NCI-H187 treated with DMSO at 0.1 percent for 48 hours (cell line): ENCODE results near the gene FAM229B.
"Not testable (repeated sequence)": the region's sequence is repeated elsewhere in the genome, so short reads cannot be mapped to it uniquely, and the experiment has no call there.

Experiments
- DNase-seq: peaks from one replicate; lab custom pipeline; 2025; lab: John Stamatoyannopoulos, UW

Gene FAM229B

DNA sequence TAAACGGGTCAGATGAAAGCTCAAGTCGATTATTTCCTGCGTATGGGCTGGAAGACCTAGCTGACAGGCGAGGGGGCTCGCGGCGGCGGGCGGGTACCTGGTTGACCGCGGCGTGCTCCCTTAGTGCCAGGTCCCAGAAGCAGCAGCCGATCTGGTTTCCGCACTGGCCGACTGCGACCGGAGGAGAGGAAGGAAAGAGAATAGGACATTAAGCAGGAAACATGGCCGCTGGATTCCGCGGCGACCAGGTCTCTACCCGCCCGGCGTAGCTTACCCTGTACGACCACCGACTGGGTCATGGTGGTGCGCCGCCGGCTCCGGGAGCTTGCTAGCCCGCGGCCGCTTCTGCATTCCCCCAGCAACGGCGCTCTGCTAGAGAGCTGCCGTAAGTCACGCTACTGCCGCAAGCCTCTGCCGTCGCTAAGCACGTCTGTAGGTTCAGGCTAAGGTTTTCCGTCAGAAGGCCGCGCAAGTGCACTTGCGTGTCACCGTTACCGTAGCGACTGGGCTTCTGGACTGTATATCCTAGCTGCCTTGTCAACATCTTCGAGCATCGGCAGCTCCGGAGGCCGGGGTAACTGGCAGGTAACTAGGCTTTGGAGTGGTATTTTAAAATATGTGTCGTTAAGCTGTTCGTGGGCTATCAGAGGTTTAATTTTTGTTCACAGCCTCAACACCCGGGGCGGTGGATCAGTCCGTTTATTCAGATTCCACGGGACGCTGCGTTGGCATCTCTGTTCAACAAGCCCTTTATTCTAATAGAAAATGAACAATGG, at the start of gene FAM229B, which contains the start of gene TUBE1:
Gene FAM229B (plus strand): TSS at position 456 of the 776 bp plus-strand sequence. CDS start 11,693 bp downstream, outside the sequence.
Gene TUBE1 (minus strand): TSS at position 347 of the 776 bp plus-strand sequence. CDS start 48 bp downstream, at position 299.
- peak; percentile 86 for DNase-seq

DNA sequence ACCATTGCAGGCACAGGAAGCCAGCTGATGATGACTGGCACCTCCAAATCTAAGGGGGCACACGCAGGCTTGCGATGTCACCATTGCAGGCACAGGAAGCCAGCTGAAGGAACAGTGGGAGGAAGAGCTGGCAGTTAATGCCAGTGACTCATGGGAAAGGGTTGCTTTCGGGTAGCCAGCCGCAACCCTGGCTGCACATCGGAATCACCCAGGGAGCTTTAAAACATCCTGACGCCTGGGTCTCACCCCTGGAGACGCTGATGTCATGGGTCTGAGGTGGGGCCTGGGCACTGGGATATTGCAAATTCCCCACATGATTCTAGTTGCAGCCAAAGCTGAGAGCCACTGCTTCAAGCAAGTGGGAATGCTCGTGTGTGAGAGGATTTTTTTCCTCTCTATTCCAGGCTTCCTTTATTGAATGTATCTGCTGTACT, 49.6 kb upstream of the FAM229B start:
- DNase-seq, result no peak

- DNase-seq, result no peak
Measured at GRCh38 chr6:112038268-112038667, 49.1 kb upstream of the FAM229B start.

DNA sequence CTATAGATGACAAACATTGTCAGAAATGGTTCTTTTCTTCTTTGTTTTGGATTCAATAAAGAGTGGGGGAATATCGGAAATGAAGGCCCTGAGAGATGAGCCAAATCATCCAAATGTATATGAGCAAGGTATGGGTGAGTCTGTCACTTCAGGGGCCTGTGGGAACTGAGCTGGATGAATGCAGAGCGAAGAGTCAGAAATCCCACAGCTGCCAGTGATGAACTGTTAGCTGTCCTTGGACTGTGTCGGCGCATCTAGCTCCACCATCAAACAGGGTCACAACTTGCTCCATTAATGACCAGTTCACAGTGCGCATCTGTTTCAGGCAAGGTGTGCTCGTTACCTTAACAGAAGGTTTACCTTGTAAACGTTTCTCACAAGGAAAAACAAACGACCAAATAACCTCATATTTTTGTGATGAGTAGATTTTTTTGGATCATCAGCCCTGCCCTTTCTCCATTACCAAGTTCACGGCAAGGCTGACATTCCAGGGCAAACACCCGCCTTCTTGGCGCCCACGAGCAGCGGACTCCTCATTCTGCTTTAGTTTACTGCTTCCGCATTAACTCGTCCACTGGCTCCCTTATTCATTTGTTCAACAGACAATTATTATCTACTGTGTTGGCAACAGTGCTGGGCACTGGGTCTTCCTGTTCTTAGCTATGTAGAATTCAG, 48.5 kb upstream of the FAM229B start:
- no peak for DNase-seq

DNA sequence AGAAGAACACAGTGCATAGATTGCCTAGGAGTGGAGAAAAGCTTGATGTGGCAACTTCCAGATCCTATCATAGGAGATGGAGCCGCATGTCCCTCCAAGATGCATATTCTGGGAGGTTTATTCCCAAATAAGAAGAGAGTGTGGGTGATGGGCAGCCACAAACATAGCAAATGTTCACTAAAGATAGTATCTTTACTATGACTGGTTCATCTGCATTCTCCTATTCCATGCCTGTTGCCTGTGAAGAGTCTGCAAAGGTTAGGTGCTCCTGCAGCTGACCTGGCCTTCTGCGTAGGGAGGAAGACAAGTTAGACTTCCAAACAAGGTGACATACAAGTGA, 48.0 kb upstream of the FAM229B start:
- no peak for DNase-seq

DNA sequence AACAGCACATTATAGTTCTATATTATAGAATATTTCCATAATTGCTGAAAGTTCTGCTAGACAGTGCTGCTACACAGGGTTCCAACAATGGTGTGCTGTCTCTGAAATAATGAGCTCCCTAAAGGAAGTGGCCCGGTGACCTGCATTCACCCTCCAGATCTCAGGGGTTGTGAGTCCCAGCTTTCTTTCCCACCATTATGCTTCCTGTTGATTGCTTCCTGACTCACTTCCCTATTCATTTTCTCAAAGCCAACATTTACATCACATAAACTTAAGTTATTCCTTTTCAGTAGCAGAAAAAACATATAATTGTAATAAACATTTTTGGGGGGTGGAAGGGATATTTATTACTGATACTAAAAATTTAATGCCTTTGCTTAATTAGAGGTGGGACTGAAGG, 46.4 kb upstream of the FAM229B start:
- no peak for DNase-seq

DNA sequence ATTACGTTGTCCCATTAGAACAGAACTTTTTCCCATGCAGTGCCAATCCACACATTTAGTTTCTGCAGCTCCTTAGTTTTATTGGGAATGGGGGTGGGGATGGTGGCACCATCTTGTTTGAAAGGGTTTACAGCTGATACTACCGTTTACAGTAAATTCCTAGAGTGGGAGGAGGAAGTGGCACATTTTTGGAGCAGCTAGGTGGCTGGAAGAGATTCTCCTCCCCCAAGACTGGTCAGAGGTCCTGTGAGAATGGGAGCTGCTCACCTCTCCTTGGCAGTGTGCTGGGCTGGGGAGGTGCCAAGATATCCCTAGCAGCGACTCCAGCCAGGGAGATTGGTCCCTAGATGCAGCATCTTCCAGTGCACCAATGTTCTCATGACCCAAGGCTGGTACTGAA, 45.9 kb upstream of the FAM229B start:
- no peak for DNase-seq

GRCh38 chr6:112043032-112044007, 44.1 kb upstream of the FAM229B start:
- DNase-seq, result peak; percentile 59

GRCh38 chr6:112044196-112044595, 43.2 kb upstream of the FAM229B start:
- DNase-seq, result no peak

- DNase-seq, result no peak
Measured at GRCh38 chr6:112044856-112045255, 42.5 kb upstream of the FAM229B start.

GRCh38 chr6:112047523-112047922, 39.9 kb upstream of the FAM229B start:
- DNase-seq, result not testable (repeated sequence)

DNA sequence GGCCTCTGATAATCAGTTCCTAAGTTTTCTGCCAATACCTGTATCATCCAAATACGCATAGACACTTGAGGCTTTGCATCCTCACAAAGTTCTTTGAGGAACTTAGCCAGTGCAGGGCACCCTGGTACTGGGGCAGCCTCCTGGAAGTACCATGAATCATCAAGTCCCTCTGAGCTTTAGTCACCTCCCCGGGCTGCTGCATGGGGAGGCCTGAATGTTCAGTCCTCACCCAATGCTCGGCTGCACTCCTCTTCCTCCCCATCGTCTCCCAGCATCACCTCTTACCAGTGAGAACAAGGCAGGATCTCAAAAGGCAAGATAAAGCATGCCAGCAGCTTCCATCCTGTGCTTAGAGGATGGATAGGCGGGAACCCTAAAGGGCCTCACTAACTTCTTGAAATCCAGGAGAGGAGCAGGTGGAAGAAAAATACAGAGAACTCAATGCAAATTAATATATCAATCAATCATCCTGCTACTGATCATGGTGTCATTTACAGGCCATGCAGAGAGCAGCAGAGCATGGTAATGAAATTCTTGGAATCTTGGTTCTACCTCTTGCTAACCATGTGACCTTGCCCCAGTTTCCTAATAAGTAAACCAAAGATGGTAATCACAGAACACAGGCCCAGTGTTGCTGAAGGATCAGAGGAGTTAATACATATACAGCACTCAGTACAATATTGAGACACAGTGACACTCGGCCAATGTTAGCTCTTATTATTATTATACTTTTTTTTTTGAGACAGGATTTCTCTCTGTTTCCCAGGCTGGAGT, 38.2 kb upstream of the FAM229B start:
- no peak for DNase-seq

DNA sequence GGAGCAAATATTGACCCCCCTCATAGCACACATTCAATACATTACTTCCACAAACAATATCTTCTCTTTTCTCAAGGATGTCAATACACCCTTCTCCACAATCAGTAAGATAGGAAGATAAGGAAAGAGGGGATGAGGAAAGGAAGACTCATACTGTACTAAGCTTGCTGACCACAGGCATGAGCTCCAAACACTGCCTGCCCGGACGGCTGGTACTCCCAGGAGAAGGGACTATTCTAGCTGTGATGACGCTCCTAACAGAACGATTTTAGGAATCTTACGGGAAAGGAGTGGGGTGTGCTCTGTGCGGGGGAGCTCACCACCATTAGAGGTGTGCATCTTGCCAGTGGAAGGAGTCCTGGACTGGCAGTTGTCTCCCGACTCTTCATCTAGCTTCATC, 37.4 kb upstream of the FAM229B start:
- DNase-seq, result no peak

- no peak for DNase-seq
Measured at GRCh38 chr6:112050429-112050828, 37.0 kb upstream of the FAM229B start.

- not testable (repeated sequence) for DNase-seq
Measured at GRCh38 chr6:112051251-112051740, 36.1 kb upstream of the FAM229B start.

DNA sequence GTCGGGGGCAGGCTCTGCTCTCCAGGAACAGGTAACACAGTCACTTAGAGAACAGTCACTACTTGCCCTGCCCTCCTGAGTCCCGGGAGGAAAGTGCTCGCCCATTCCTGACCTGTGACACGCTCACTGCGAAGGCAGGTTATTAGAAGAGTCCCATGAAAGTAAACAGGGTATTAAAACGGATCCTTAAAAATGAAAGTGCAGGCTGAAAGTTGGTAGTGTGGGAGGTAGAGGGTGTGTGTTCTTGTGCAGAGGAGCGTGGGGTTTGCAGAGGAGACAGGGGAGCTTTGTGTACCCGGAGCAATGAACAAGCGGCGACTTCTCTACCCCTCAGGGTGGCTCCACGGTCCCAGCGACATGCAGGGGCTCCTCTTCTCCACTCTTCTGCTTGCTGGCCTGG, 33.4 kb upstream of the FAM229B start, which contains the start of gene CCN6:
Gene CCN6 (plus strand): TSS at position 104 of the 400 bp plus-strand sequence. CDS start 254 bp downstream, at position 358.
- DNase-seq, result no peak

GRCh38 chr6:112054555-112055190, 32.7 kb upstream of the FAM229B start:
- DNase-seq, result no peak

GRCh38 chr6:112058243-112059032, 29.0 kb upstream of the FAM229B start:
- DNase-seq, result no peak

DNA sequence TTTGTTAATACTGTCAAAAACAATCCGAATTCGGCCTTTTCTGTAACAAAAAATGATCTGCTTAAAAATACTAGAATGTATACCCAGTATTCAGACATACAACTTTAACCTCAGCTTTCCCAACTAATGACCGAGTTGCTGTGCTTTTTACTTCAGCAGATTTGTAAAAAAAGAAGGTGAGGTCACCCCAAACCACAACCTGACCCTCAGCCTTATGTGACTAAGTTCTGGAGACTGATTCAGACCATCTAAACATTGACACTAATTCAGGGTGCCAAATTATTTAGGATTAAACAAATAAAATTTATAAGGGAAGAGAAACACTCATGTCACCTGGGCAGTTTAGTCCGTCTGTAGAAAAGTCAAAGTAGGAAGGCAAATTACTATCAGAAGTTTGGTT, 25.8 kb upstream of the FAM229B start:
- DNase-seq, result no peak

GRCh38 chr6:112062966-112063365, 24.4 kb upstream of the FAM229B start:
- DNase-seq, result no peak
